IMR-90 (cell line): ENCODE results near the gene PYDC1.

Experiments used
- FOS ChIP-seq: fragments of 150-350 bp; IDR thresholded peaks from 2 replicates; pipeline ENCODE4 v1.6.1; 2016; ENCODE audit warnings: low read depth, low read length
- MAZ ChIP-seq: IDR thresholded peaks from 2 replicates; pipeline ENCODE4 v1.6.1; 2012; ENCODE audit warnings: low read depth, mild to moderate bottlenecking, low read length, improper control_type of control experiment, moderate library complexity, borderline replicate concordance
- MXI1 ChIP-seq: IDR thresholded peaks from 2 replicates; pipeline ENCODE4 v1.6.1; 2012; ENCODE audit warnings: low read depth, mild to moderate bottlenecking, low read length, moderate library complexity, borderline replicate concordance
- POLR2A ChIP-seq: IDR thresholded peaks from 2 replicates; pipeline ENCODE4 v1.6.1; 2012; ENCODE audit warnings: mild to moderate bottlenecking, low read depth, low read length
- RAD21 ChIP-seq: IDR thresholded peaks from 2 replicates; pipeline ENCODE4 v1.6.1; 2012; ENCODE audit warnings: low read length, improper control_type of control experiment
- SMC3 ChIP-seq: fragments of 150-350 bp; IDR thresholded peaks from 2 replicates; pipeline ENCODE4 v1.6.1; 2016; ENCODE audit warnings: low read depth, mild to moderate bottlenecking, antibody characterized with exemption, low read length, moderate library complexity
- TF ChIP-seq, protein P1 (sequence below): conservative IDR thresholded peaks from 2 replicates; pipeline ENCODE4 v1.5.1; 2012; ENCODE audit warnings: mild to moderate bottlenecking, low read depth, low read length, improper control_type of control experiment
- TF ChIP-seq, protein P2 (sequence below): fragments of 150-350 bp; IDR thresholded peaks from 2 replicates; pipeline ENCODE4 v1.6.1; 2016; ENCODE audit warnings: low read depth, mild to moderate bottlenecking, low read length, moderate library complexity, borderline replicate concordance

DNA sequence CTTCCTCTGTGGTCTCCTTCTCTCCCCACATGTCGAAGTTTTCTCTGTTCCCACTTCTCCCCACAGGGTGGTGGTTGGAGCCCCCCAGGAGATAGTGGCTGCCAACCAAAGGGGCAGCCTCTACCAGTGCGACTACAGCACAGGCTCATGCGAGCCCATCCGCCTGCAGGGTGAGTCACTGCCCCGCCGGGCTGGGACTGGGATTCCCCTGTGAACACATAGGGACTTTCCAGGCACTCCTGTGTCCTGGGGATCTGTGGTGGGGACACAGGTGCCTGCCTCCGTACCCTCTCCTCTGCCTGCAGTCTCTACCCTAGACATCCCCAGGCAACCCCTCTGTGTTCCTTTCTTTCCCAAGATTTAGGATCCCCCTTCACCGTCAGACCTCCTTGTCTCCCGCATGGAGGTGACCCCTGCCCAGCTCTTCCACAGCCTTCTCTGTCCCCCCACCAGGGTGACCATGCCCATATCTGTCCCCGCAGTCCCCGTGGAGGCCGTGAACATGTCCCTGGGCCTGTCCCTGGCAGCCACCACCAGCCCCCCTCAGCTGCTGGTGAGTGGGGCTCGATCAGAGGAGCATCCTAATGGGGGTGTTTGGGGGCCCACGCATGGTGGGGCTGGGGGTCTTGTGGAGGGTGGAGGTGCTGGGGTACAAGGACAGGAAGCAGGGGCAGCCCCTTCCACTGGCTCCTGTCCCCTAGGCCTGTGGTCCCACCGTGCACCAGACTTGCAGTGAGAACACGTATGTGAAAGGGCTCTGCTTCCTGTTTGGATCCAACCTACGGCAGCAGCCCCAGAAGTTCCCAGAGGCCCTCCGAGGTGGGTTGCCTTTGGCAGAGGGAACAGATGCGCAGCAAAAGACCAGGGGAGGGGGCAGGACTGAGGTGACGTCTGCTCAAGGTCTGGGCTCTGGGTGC is 48.7 kb upstream of the PYDC1 start:
- TF ChIP-seq, protein P1, sequence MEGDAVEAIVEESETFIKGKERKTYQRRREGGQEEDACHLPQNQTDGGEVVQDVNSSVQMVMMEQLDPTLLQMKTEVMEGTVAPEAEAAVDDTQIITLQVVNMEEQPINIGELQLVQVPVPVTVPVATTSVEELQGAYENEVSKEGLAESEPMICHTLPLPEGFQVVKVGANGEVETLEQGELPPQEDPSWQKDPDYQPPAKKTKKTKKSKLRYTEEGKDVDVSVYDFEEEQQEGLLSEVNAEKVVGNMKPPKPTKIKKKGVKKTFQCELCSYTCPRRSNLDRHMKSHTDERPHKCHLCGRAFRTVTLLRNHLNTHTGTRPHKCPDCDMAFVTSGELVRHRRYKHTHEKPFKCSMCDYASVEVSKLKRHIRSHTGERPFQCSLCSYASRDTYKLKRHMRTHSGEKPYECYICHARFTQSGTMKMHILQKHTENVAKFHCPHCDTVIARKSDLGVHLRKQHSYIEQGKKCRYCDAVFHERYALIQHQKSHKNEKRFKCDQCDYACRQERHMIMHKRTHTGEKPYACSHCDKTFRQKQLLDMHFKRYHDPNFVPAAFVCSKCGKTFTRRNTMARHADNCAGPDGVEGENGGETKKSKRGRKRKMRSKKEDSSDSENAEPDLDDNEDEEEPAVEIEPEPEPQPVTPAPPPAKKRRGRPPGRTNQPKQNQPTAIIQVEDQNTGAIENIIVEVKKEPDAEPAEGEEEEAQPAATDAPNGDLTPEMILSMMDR = no peak
- TF ChIP-seq MAZ = no peak
- peak; percentile 62; the same call in 1 of the 2 replicates for TF ChIP-seq FOS
- TF ChIP-seq POLR2A = no peak
- TF ChIP-seq RAD21 = no peak
- no peak for TF ChIP-seq MXI1
- TF ChIP-seq SMC3 = no peak
- TF ChIP-seq, protein P2, sequence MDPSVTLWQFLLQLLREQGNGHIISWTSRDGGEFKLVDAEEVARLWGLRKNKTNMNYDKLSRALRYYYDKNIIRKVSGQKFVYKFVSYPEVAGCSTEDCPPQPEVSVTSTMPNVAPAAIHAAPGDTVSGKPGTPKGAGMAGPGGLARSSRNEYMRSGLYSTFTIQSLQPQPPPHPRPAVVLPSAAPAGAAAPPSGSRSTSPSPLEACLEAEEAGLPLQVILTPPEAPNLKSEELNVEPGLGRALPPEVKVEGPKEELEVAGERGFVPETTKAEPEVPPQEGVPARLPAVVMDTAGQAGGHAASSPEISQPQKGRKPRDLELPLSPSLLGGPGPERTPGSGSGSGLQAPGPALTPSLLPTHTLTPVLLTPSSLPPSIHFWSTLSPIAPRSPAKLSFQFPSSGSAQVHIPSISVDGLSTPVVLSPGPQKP = no peak
